Myocyte (in vitro differentiated cells): ENCODE data around the gene ARID3C. TPM values are rescaled to one million over a fixed set of nuclear protein-coding genes. Genes with fewer than 3 reads are reported as not detected.
A peak's percentile ranks its signal among the peaks of the same experiment; 100 is the strongest.

Experiments used
- DNase-seq: peaks from one replicate; pipeline ENCODE4 v3.0.0-alpha.2; 2012; ENCODE audit warnings: low read depth
- total RNA-seq: library from RNA; depleted of rRNA; stranded (reverse); fragments of >200 nt; gene quantifications from 2 replicates; pipeline ENCODE4 v1.2.3, GENCODE V29; 2014

The ARID3C gene
- total RNA-seq, 1 donor from 2014 or later, result not detected

DNA sequence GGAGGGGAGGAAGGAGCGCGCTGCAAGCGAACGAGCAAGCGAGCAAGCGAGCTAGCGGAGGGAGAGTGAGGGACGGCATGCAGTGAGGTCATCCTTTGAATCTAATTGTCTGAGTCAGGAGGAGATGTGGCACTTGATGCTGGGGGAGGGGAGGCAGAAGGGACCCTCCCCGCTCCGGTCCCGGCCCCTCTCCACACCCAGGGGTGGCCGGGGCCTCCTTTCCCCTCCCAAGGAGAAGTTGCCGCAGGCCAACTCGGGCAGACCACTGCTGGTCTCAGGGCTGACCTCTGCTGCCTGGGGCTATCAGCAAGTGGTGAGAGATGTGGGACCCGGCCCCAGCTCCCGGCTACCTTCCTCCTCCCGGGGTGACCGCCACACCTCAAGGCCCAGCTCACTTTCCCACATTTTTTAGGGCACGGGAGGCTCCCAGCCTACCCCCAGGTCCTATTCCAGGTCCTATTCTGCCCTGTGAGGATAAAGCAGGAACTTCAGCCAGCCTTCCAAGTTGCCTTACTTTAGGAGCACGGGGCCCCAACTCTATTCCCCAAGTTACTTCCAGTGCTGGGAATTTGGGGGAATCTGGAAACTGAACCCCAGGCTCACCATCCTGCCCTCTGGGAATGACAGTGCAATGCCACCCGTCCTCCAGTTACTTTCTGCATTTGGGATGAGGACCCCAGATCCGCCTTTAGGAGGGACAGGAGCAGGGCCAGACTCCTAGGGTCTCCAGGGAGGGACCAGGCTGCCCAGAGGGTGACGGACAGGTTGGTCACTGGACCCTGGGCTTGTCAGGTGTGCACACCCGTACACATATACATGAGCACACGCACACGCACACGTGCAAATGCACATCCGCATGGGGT is 50.4 kb downstream of the ARID3C start:
- DNase-seq, result peak; percentile 31

GRCh38 chr9:34577400-34578240 is 51.2 kb downstream of the ARID3C start:
- no peak for DNase-seq

DNA sequence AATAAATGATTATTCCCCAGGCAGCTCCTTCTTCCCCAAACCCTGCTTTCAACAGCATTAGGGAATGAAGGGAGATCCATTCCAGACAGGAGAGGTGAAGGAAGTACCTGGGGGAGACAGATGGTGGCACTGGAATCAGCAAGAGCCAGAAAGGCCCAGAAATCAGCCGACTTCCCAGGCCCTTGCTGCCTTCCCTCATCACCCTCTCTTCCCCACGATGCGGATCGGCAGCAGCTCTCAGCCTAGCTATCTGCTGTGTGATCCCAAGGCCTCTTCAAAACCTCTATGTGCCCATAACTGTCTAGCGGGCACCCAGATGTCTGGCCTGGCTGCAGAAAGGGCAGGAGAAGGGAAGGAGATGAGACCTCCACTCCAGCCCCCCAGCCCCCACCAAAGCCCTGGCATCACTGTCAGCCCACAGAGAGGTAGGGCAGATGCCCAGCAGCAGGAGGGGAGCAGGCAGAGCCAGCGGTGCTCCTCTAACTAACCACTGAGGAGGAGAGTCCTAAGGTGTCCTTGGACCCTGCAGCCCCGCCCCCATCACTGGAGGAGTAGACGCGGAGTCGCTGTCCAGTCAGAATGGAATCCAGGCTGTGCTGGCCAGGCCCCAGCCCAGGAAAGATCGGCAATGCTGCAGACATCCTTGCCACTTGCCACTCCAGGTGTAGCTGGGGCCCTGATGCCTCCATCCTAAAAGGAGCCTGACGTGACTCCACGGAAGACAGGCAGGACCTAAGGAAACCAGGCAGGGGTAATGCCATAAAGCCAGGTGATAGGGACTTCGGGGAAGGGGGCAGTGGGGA is 52.1 kb downstream of the ARID3C start:
- DNase-seq, result no peak

DNA sequence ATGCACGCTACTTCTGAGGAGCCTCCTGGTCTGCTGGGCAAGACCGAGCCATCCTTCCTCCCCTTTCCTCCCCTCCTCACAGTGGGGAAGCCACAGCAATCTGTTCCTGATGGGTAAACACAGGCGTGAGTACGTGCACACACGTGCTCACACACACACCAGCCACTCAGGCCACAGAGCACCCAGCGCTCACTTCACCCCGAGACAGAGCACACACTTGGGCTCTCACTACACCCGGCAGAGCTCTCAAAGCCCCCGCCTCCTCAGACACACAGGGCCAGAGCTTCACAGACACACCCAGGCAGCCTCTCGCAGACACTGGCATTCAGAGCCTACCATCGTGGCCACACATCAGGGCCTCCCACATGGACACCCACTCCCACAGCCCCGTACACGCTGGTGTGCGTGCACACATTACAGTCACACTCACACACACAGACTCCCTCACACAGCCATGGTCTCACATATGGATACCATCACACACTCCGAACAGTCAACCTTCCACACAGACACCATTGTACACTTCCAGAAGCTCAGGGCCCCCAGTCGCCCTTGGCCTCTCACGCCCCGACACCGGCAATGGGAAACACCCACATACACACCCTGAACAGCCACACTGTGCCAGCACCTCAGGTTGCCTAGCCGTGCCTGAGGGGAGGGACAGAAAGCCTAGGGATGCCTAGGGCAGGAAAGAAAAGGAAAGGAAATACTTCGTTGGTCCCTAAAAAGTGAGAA is 52.8 kb downstream of the ARID3C start:
- no peak for DNase-seq

GRCh38 chr9:34575241-34575640 is 53.6 kb downstream of the ARID3C start:
- no peak for DNase-seq

DNA sequence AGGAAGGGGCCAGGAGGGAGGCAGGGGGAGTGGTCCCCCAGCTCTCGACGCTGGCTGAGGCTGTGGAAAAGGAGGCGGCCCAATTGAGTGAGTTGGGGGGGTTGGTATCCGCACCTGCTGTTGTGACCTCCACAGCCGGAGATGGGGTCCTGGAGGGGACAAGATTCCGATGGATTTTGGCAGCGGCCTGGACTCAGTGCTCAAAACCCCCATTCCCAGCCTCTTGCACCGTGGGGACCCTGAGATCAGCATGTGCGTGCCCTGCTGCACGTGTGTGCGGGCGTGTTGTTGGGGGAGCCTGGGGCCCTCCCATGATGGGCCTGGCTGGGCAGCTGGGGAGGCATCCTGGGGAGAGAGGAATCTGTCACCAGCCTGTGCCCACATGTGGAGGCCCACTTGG is 54.3 kb downstream of the ARID3C start:
- no peak for DNase-seq

- DNase-seq, result no peak
Measured at GRCh38 chr9:34573599-34574325, 55.1 kb downstream of the ARID3C start.

DNA sequence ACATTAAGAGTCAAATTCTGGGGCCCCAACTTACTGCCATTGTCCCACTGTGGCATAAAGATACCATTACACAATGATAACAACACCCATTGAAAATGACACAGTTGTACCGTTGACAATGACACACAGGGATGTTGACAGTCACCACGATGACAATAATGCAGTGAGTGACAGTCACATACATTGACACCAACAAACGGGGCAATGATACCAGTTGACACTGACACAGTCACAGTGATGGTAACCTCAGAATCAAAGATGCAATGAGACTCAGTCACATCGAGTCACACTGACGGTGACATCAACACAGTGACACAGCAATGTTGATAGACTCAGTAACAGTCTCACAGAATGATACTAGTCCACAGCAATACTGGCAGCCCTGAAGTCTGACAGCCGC is 56.2 kb downstream of the ARID3C start:
- no peak for DNase-seq

DNA sequence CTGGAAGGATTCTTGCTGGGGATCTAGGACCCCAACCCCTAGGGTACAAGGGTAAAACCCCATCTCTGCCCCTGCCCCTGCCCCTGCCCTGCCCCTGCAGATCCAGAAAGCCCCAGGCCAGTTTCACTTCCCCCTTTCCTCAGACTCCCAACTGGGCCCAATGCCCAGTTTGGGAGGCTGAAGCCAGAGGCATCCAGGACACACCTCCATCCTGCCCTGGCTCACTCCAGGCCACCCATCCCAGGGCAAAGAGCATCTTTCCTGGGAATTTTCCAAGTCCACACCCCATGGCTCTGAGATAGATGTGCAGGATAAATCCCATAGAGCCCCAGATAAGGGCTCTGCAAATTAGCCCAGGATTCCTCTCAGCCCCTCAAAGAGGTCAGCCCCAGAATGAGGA is 56.8 kb downstream of the ARID3C start:
- no peak for DNase-seq

- no peak for DNase-seq
Measured at GRCh38 chr9:34571481-34571810, 57.4 kb downstream of the ARID3C start.

Other genes starting within 250 kb of the ARID3C start
- 18.9 and 19.2 TPM in 2 replicates for gene FAM219A, start 170.5 kb downstream of the ARID3C start, total RNA-seq
- gene DNAI1, start 170.3 kb downstream of the ARID3C start, total RNA-seq, result 0.13 TPM in 1 of 2 replicates, not detected in the other
- 0.21 and 0.35 TPM in 2 replicates for gene ENHO, start 106.1 kb downstream of the ARID3C start, total RNA-seq
- 0.05 TPM in 1 of 2 replicates, not detected in the other for gene CNTFR, start 39.3 kb downstream of the ARID3C start, total RNA-seq
- 26.1 and 39.4 TPM in 2 replicates for gene RPP25L, start 17.0 kb downstream of the ARID3C start, total RNA-seq
- gene DCTN3, start 8.6 kb downstream of the ARID3C start, total RNA-seq, result 57.2 and 98.8 TPM in 2 replicates
- gene SIGMAR1, start 8.7 kb upstream of the ARID3C start, total RNA-seq, result 103 and 122 TPM in 2 replicates
- gene GALT, start 17.6 kb upstream of the ARID3C start, total RNA-seq, result 22.9 and 24.0 TPM in 2 replicates
- gene IL11RA, start 23.1 kb upstream of the ARID3C start, total RNA-seq, result 11.8 and 16.0 TPM in 2 replicates
- gene CCL27, start 33.6 kb upstream of the ARID3C start, total RNA-seq, result not detected in 2 replicates
- gene CCL19, start 62.2 kb upstream of the ARID3C start, total RNA-seq, result not detected in 2 replicates
- not detected in 2 replicates for gene CCL21, start 81.1 kb upstream of the ARID3C start, total RNA-seq